PC-3 (cell line): ENCODE data around the gene WDR88.

Experiments used
- EZH2 ChIP-seq: fragments of 300-600 bp; sonication (generic); IDR thresholded peaks from one replicate; pipeline ENCODE4 v1.6.1; 2017; ENCODE audit warnings: antibody characterized with exemption, mild to moderate bottlenecking, low read length; ENCODE audit not compliant: unreplicated experiment
- EZH2phosphoT487 ChIP-seq: fragments of 300-600 bp; sonication (generic); IDR thresholded peaks from 2 replicates; pipeline ENCODE4 v1.6.1; 2018; ENCODE audit warnings: mild to moderate bottlenecking, antibody characterized with exemption, low read length, borderline replicate concordance
- TF ChIP-seq, protein P1 (sequence below): fragments of 300-600 bp; sonication (generic); conservative IDR thresholded peaks from 2 replicates; pipeline ENCODE4 v1.5.1; 2017; ENCODE audit warnings: antibody characterized with exemption, low read depth, mild to moderate bottlenecking, low read length

DNA sequence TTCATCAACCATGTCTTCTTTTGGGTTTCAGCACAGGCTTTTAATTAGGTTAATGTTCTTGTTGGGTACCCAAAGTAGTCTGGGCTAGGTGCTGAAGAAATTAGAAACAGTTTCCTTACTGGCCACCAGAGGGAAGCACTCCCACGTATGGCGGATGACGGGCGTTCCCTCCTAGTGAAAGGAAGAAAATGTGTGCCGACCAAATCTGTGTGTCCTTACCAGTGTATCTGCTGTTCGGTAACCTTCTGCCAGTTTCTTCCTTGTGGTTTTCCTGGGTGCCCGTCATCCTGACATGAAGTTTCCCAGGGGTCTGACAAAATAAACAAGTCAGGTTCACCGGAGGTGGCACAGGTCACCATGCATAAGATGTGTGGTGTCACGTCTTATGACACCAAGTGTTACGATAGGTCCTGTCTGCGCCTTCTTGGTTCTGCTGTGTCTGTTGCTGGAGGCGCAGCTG is 6.0 kb upstream of the WDR88 start:
- TF ChIP-seq, protein P1, sequence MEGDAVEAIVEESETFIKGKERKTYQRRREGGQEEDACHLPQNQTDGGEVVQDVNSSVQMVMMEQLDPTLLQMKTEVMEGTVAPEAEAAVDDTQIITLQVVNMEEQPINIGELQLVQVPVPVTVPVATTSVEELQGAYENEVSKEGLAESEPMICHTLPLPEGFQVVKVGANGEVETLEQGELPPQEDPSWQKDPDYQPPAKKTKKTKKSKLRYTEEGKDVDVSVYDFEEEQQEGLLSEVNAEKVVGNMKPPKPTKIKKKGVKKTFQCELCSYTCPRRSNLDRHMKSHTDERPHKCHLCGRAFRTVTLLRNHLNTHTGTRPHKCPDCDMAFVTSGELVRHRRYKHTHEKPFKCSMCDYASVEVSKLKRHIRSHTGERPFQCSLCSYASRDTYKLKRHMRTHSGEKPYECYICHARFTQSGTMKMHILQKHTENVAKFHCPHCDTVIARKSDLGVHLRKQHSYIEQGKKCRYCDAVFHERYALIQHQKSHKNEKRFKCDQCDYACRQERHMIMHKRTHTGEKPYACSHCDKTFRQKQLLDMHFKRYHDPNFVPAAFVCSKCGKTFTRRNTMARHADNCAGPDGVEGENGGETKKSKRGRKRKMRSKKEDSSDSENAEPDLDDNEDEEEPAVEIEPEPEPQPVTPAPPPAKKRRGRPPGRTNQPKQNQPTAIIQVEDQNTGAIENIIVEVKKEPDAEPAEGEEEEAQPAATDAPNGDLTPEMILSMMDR = peak; percentile 76
- TF ChIP-seq EZH2 = no peak
- TF ChIP-seq EZH2phosphoT487 = no peak
